Measurements from ENCODE around the gene FAM180A.

FAM180A gene

GRCh38 chr7:135736586-135737305, 11.9 kb downstream of the FAM180A start:
- Mint-ChIP-seq H3K36me3 (ENCODE audit: low read depth) (no peaks in the 10 kb centered on the region), H3K27ac (no peak overlapping the region), H3K4me1 (ENCODE audit: low read depth) (no peaks in the 10 kb centered on the region), H3K4me3 (no peak overlapping the region), H3K9me3 (no peaks in the 10 kb centered on the region), H3K27me3 (peaks cover 9% of the 10 kb centered on the region)

GRCh38 chr7:135734343-135734689, 14.3 kb downstream of the FAM180A start:
- Mint-ChIP-seq H3K27ac (no peak overlapping the region), H3K36me3 (ENCODE audit: low read depth) (no peaks in the 10 kb centered on the region), H3K4me1 (ENCODE audit: low read depth) (no peaks in the 10 kb centered on the region), H3K4me3 (no peak overlapping the region), H3K27me3 (peaks cover 5% of the 10 kb centered on the region), H3K9me3 (no peaks in the 10 kb centered on the region)

- H3K4me3 Mint-ChIP-seq: no peak overlapping the region
- no peak overlapping the region for H3K27ac Mint-ChIP-seq
- no peaks in the 10 kb centered on the region for H3K36me3 Mint-ChIP-seq (ENCODE audit: low read depth)
- peaks cover 5% of the 10 kb centered on the region for H3K27me3 Mint-ChIP-seq
- H3K4me1 Mint-ChIP-seq (ENCODE audit: low read depth): no peaks in the 10 kb centered on the region
- H3K9me3 Mint-ChIP-seq: no peaks in the 10 kb centered on the region
Observed at GRCh38 chr7:135733603-135734342, 14.8 kb downstream of the FAM180A start.

GRCh38 chr7:135731131-135731530, 17.5 kb downstream of the FAM180A start:
- Mint-ChIP-seq H3K27ac (no peak overlapping the region), H3K27me3 (no peaks in the 10 kb centered on the region), H3K36me3 (ENCODE audit: low read depth) (no peaks in the 10 kb centered on the region), H3K9me3 (no peaks in the 10 kb centered on the region), H3K4me3 (no peak overlapping the region), H3K4me1 (ENCODE audit: low read depth) (no peaks in the 10 kb centered on the region)

GRCh38 chr7:135729230-135729629, 19.4 kb downstream of the FAM180A start:
- H3K4me1 Mint-ChIP-seq (ENCODE audit: low read depth): no peaks in the 10 kb centered on the region
- H3K27ac Mint-ChIP-seq: no peak overlapping the region
- no peaks in the 10 kb centered on the region for H3K27me3 Mint-ChIP-seq
- no peak overlapping the region for H3K4me3 Mint-ChIP-seq
- H3K36me3 Mint-ChIP-seq (ENCODE audit: low read depth): no peaks in the 10 kb centered on the region
- H3K9me3 Mint-ChIP-seq: no peaks in the 10 kb centered on the region

- H3K4me3 Mint-ChIP-seq: no peak within 1 kb of the TSS
- H3K9me3 Mint-ChIP-seq: no peaks in the 10 kb centered on the region
- H3K27ac Mint-ChIP-seq: no peak within 1 kb of the TSS
Observed at GRCh38 chr7:135728136-135728669, 20.4 kb downstream of the FAM180A start, which contains the start of gene SLC13A4. Gene SLC13A4 (minus strand): TSS chr7:135728186. CDS start chr7:135727496, 690 bp downstream.

GRCh38 chr7:135726911-135727673, 21.5 kb downstream of the FAM180A start:
- no peaks in the 10 kb centered on the region for H3K9me3 Mint-ChIP-seq
- H3K4me1 Mint-ChIP-seq (ENCODE audit: low read depth): no peaks in the 10 kb centered on the region
- no peak overlapping the region for H3K27ac Mint-ChIP-seq
- no peaks in the 10 kb centered on the region for H3K36me3 Mint-ChIP-seq (ENCODE audit: low read depth)
- H3K27me3 Mint-ChIP-seq: peaks cover 4% of the 10 kb centered on the region
- H3K4me3 Mint-ChIP-seq: no peak overlapping the region

More at GRCh38 chr7:135728136-135728669, 20.4 kb downstream of the FAM180A start, which contains the start of gene SLC13A4:
- Mint-ChIP-seq H3K4me1 (ENCODE audit: low read depth) (no peaks in the 10 kb centered on the region), H3K36me3 (ENCODE audit: low read depth) (no peaks in the 10 kb centered on the region), H3K27me3 (peaks cover 4% of the 10 kb centered on the region)

- Mint-ChIP-seq H3K9me3 (no peaks in the 10 kb centered on the region), H3K27ac (no peak overlapping the region), H3K36me3 (ENCODE audit: low read depth) (no peaks in the 10 kb centered on the region), H3K4me3 (no peak overlapping the region), H3K4me1 (ENCODE audit: low read depth) (no peaks in the 10 kb centered on the region), H3K27me3 (peaks cover 4% of the 10 kb centered on the region)
Observed at GRCh38 chr7:135726276-135726788, 22.3 kb downstream of the FAM180A start.

GRCh38 chr7:135723411-135723810, 25.2 kb downstream of the FAM180A start:
- H3K4me1 Mint-ChIP-seq (ENCODE audit: low read depth): no peaks in the 10 kb centered on the region
- peaks cover 7% of the 10 kb centered on the region for H3K27me3 Mint-ChIP-seq
- no peaks in the 10 kb centered on the region for H3K9me3 Mint-ChIP-seq
- H3K36me3 Mint-ChIP-seq (ENCODE audit: low read depth): no peaks in the 10 kb centered on the region
- no peak overlapping the region for H3K27ac Mint-ChIP-seq
- H3K4me3 Mint-ChIP-seq: no peak overlapping the region

GRCh38 chr7:135721198-135721820, 27.3 kb downstream of the FAM180A start:
- Mint-ChIP-seq H3K36me3 (ENCODE audit: low read depth) (no peaks in the 10 kb centered on the region), H3K9me3 (no peaks in the 10 kb centered on the region), H3K27ac (no peak overlapping the region), H3K4me3 (no peak overlapping the region), H3K4me1 (ENCODE audit: low read depth) (no peaks in the 10 kb centered on the region), H3K27me3 (peaks cover 13% of the 10 kb centered on the region)

GRCh38 chr7:135719688-135720087, 28.9 kb downstream of the FAM180A start:
- Mint-ChIP-seq H3K27me3 (peaks cover 13% of the 10 kb centered on the region), H3K27ac (no peak overlapping the region)

GRCh38 chr7:135718794-135719437, 29.7 kb downstream of the FAM180A start:
- no peaks in the 10 kb centered on the region for H3K4me1 Mint-ChIP-seq (ENCODE audit: low read depth)
- no peaks in the 10 kb centered on the region for H3K9me3 Mint-ChIP-seq
- H3K27me3 Mint-ChIP-seq: peaks cover 13% of the 10 kb centered on the region
- H3K36me3 Mint-ChIP-seq (ENCODE audit: low read depth): no peaks in the 10 kb centered on the region
- no peak overlapping the region for H3K4me3 Mint-ChIP-seq
- no peak overlapping the region for H3K27ac Mint-ChIP-seq

More at GRCh38 chr7:135719688-135720087, 28.9 kb downstream of the FAM180A start:
- Mint-ChIP-seq H3K4me1 (ENCODE audit: low read depth) (no peaks in the 10 kb centered on the region), H3K4me3 (no peak overlapping the region), H3K36me3 (ENCODE audit: low read depth) (no peaks in the 10 kb centered on the region), H3K9me3 (no peaks in the 10 kb centered on the region)

GRCh38 chr7:135718219-135718618, 30.4 kb downstream of the FAM180A start:
- Mint-ChIP-seq H3K27me3 (peaks cover 9% of the 10 kb centered on the region), H3K36me3 (ENCODE audit: low read depth) (no peaks in the 10 kb centered on the region), H3K9me3 (no peaks in the 10 kb centered on the region), H3K4me3 (no peak overlapping the region), H3K27ac (no peak overlapping the region), H3K4me1 (ENCODE audit: low read depth) (no peaks in the 10 kb centered on the region)

GRCh38 chr7:135717693-135718092, 30.9 kb downstream of the FAM180A start:
- H3K27ac Mint-ChIP-seq: no peak overlapping the region
- H3K9me3 Mint-ChIP-seq: no peaks in the 10 kb centered on the region
- no peaks in the 10 kb centered on the region for H3K36me3 Mint-ChIP-seq (ENCODE audit: low read depth)
- H3K4me3 Mint-ChIP-seq: no peak overlapping the region
- no peaks in the 10 kb centered on the region for H3K4me1 Mint-ChIP-seq (ENCODE audit: low read depth)
- peaks cover 9% of the 10 kb centered on the region for H3K27me3 Mint-ChIP-seq

All from stimulated activated naive CD8-positive, alpha-beta T cell treated with anti-CD3 and anti-CD28 coated beads, Interleukin-15, Interleukin-2, amounts not matched to agents 100 ng/mL and 50 ng/mL, for 24 hours (primary cell).